Measurements from ENCODE around the gene HNRNPUL2.
A peak's percentile ranks its signal among the peaks of the same experiment; 100 is the strongest.
"Not testable (repeated sequence)": the region's sequence is repeated elsewhere in the genome, so short reads cannot be mapped to it uniquely, and the experiment has no call there.

Gene HNRNPUL2

GRCh38 chr11:62726156-62726914 lies 922 bp downstream of the HNRNPUL2 start:
- FAIRE-seq = no peak

DNA sequence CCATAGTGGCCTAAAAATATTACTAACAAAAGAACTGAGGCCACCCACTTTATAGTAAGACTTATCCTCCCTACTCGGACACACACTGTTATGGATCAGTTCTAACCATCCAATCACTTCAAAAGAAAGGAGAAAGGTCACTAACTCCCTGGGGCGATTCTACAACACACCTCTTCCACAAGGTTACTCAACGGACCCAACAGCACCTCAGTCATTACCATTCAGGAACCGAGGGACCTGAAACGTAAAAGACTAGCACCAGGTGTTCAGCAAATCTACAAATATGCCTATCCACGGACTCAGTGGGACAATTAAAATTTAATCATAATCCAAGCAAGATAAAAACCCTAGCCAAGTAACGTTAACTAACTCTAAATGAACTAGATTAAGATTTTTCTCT lies 1.6 kb downstream of the HNRNPUL2 start:
- no peak for FAIRE-seq

DNA sequence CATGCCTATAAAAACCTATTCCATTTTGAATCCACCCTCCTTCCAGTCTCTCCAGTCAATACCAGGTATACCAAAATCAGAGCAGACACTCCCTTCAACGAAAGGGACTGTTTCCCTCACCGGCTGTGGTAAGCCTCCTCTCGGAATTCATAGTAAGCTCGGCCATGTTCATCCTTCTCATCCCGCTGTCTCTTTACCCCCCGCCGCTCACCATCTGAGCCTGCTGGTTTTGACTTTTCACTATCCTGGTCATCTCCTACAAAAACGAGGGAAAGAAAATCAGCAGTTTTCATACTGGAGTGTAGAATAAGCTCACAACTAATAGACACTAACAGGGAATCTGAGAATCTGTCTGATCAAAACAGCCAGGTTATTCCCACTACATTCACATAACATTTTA lies 3.1 kb downstream of the HNRNPUL2 start:
- FAIRE-seq = no peak

- FAIRE-seq = no peak
Measured at GRCh38 chr11:62721994-62722393, 5.3 kb downstream of the HNRNPUL2 start.

- no peak for FAIRE-seq
Measured at GRCh38 chr11:62719302-62719978, 7.8 kb downstream of the HNRNPUL2 start.

DNA sequence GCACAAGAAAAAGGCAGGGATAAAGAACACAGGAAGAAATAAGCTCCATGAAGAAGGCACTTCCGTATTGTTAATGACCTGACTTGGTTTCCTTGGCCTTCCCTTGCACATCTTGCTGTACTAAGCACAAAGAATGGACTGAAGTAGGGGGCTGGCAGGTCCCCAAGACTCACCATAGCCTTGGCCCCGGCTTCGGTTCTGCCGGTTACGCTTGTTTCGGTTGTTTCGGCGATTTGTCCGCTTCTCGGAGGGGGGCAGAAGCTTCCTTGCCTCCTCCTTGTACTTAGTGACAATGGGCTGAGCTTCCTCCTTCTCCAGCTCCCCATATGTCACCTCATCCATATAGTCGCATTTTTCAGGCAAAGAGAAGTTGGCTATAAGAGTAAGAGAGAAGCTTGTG lies 10.4 kb downstream of the HNRNPUL2 start:
- no peak for FAIRE-seq

DNA sequence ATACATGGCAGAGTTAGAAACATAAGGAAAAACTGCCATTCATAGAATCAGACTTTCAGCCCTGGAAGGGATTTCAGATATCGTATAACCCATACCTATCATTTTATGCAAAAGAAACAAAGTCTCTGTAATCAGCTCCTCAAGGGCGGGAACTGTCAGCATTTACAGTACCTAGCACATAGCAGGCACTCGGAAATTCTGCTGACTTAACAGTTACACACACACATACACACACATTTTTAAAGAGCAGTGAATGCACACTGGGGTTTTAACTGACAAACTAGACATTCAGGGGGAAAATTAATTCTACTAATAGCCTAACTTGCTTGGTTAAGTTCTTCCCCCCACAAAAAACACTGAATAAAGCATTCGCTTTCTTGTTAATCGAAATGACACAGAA lies 11.1 kb downstream of the HNRNPUL2 start:
- no peak for FAIRE-seq

GRCh38 chr11:62715150-62716130 lies 11.8 kb downstream of the HNRNPUL2 start:
- FAIRE-seq = no peak

DNA sequence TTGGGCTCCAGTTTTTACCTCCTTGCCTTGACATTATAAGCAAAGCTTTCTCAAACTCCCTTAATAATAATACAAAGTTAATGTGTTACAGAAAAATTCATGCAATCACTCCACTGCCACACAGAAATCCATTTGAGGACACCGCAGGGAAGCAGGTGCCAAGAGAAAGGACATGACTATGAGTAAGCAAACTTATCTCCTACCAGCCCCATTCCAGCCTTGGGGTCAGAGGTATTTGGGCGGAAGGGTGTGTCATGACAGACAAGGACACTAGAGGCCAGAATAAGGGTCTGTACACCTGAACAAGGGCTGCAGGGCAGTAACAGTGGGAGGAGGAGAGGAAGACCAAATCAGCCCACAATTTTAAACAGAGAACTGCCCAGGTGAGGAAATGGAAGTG lies 13.9 kb downstream of the HNRNPUL2 start:
- FAIRE-seq = no peak

DNA sequence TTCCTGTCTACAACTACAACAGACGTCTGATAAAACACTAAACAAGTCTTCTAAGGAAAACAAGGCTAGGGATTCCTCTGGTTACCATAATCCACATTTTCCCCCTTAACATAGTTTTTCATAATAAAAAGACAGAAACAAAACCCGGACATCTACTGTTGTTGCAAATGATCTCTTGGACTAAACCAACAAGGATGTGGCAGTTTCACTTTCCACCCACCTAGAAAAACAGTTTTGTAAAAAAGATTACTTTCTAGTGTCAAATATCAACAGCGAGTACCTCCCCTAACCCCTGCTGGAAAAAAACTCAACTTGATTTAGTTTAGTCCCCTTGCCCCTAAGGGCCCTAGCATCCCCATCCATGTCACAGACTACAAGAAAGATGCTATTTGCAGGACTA lies 14.4 kb downstream of the HNRNPUL2 start:
- no peak for FAIRE-seq

DNA sequence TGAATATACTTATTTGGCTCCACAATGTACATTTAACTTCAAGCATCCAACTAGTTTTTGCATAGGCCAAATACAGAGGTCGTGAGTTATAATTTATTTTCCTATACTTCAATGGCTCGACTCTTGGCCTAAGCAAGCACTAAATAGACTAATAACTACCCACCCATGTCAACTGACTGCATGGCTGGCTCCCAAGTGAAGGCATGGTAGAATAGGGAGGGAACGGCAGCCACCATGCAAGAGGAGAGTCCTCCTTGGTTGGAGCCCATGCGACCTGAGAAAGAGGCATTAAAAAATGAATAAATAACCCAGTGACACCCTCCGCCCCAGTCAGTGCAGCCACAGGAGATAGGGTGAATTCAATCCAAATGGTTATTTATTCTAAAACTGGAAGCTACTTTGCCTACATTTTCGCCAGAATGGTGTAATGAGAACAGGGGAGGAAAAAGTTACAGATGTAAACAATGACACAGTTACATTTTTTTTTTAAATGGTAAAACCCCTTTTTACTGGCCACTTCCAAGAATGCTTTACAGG lies 14.9 kb downstream of the HNRNPUL2 start:
- FAIRE-seq = no peak

DNA sequence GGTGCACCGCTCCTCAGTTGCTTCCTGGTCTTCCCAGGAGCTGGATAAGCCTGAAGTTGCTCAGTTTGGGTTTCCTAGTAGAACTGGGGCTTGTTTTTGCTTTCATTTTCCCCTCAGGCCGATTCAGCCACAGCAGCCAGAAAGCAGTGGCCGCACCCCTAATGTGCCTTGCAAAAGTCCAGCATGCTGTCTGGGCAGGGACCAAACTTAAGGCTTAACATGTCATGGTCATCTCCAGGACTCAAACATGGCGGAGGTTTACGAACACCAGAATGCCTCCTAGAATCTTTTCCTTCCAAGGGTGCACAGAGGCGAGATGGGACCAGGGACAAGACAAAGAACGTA lies 17.3 kb downstream of the HNRNPUL2 start:
- FAIRE-seq = no peak

DNA sequence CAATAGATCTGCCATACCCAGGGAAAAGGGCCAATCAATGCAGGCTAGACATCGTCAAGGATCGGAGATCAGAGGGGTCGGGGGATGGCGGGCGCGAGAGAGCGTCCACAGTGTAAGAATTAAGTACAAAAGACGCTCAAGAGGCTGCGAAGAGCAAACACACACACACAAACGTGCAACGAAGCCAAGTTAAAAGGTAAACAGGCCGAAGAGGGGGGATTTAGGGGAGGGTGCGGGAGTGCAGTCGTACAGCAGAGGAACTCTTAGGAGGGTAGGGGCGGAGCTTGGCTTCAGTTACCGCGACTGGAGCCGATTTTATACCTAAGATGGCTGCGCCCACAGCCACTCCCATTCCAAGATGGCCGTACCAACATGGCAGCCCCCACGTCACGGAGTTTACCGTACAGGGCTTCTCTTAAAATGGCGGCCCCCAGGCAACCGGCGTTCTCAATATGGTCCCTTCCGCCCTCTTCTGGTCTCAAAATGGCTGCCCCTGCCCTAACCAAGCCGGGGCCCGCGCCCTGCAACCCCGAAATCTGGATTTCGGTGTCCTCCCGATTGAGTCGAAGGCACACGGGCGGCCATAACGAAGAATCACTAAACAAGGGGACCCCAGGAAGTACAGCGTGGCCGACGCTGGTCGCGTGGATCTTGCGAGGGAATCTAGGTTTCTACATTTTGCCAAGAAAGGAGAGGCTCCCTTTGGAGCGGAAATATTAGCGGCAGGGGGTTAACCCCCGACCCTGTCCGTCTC lies 17.8 kb downstream of the HNRNPUL2 start:
- peak; percentile 89 for FAIRE-seq

GRCh38 chr11:62708793-62709192 lies 18.5 kb downstream of the HNRNPUL2 start:
- no peak for FAIRE-seq

DNA sequence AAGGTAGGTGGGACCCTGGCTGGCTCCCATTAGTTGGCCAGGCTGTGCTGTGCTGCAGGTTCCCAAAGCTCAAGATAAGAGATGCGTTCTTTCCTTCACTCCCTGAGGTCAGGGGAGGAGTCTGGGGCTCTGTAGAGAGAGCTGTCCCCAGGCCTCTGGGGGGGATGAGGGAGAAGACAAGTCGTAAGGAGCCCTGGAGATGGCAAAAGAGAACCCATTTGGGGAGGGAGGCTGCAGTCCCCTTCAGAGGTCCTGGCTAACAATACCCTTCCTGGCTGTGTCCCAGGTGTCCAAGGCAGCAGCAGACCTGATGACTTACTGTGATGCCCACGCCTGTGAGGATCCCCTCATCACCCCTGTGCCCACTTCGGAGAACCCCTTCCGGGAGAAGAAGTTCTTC lies 18.9 kb downstream of the HNRNPUL2 start:
- no peak for FAIRE-seq

DNA sequence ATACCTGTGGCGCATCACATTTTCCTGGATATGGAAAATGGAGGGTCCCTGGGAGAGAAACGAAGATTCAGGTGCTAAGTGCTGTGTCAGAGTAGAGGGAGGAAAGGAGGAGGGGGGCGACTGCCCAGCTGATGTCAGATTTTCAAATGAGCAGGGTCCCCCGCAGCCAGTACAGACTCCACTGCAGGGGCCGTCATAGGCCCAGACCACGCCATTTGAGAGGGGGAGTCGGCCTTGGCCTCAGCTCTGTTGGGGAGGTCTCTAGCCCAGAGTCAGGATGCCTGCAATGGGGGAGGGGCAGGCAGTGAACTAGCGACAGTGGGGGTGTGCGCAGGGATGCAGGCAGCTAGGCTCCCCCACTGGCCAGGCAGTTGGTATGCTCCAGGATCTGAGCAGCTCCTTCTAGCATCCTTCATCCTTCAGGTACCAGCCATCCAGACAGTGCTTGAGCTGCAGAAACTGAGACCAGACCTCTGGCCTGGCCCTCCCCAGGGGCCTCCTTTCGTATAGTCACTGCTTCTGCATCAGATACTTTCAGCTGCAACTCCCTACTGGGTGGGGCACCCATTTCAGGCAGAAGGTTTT lies 19.9 kb downstream of the HNRNPUL2 start, which contains the start of the genes BSCL2 and GNG3:
Gene BSCL2, minus strand, starts transcription at position 148 of the 585 bp plus-strand sequence. CDS start 229 bp downstream, outside the sequence.
Gene GNG3, plus strand, starts transcription at position 400 of the 585 bp plus-strand sequence. CDS start 620 bp downstream, outside the sequence.
- no peak for FAIRE-seq

DNA sequence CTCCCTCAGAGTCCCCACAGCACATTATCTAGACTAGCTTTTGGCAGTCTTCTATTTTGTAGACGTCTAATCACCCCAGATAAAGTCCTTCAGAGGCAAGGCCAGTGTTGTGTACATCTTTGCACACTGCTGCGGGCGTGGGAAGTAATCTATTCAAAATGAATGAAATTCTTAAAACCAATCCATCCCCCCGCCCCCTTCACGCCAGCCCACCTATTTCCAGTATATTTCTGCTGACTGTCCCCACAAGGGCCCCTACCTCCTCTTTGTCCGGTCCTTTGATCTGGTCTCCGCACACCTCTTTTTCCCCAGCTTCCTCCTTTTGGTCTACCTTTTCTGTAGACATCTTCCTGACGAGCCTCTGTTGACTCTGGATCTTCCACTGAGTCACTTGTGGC lies 20.4 kb downstream of the HNRNPUL2 start:
- FAIRE-seq = no peak

GRCh38 chr11:62705880-62706849 lies 21.1 kb downstream of the HNRNPUL2 start:
- FAIRE-seq = no peak

- FAIRE-seq = no peak
Measured at GRCh38 chr11:62705413-62705812, 21.8 kb downstream of the HNRNPUL2 start.

- FAIRE-seq = not testable (repeated sequence)
Measured at GRCh38 chr11:62703921-62704320, 23.3 kb downstream of the HNRNPUL2 start.

All from TTC549 (cell line).